Activated CD4-positive, alpha-beta T cell treated with anti-CD3 and anti-CD28 coated beads, Interleukin-2, amount 50 U/mL, for 48 hours (primary cell): ENCODE measurements around the gene MRPL51.

Experiments
- DNase-seq, 2 experiments: peaks; one replicate each; pipeline ENCODE4 v3.0.0-alpha.2; 2020

Gene MRPL51

DNA sequence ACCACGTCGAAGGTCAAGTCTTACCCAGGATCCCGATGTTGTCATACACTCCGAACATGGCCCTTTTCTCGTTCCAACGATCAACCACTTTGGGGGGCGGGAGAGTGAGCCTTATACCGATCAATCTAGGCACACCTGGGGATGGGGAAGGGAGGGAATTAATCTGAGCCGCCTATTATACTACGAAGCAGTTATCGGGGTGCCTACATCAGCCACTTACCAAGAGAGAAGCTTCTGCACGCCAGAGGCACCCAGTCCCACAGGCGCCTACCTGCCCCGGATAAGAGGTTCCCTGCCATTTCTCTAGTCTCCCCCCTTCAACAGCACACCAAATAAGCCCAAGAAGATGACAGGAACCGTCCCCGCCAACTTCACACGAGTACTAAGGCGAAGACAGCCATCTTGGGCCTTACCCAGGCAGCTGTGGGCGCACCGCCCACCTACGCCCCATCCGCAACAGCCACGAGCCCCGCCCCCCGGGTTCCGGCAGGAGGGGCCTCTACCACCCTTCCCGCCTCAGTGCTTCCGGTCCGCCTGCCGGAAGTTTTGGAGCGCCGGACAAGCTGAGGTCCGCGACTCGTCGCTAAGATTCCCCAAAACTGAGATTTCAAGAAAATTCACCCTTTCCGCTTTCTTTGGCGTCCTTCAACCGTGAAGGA, at the start of gene MRPL51:
Gene MRPL51, minus strand, starts transcription at position 425 of the 659 bp plus-strand sequence. Its CDS starts 126 bp downstream, at position 299.
- DNase-seq = peak; percentile 99

DNA sequence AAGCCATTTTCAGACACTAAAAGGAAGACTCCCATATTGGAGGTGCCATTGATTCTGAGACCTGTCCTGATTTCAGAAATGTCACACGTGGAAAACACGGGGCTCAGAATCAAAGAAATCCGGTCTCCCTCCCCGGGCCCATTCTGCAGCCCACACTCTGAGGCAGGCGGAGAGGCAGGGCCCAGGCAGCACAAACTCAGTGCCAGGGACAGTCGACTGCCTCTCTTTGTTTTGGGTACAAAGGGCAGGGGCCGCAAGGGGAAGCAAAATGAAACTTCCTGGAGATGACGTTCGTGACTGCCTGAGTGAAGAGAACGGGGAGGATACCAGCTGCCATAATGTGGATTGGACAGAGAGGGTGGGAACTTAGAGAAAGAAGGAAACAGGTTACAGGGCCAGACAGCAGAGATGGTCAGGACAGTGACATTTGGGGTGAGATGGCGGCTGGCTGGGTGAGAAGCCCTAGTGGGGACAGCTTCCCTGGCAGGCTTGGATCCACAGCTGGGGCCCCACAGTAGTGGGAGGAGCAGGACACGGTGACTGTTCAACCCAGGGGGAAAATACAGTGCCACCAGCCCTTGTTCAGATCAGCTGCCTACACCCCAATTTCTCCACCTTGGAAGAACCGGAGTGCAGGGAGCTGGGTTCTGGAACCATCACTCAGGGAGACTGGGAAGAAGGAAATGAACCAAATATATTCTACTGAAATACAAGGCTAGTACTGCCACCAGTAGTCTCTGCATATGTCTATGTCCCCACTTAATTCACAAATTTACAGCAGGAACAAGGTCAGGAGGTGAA, 49.3 kb upstream of the MRPL51 start:
- DNase-seq = no peak

DNA sequence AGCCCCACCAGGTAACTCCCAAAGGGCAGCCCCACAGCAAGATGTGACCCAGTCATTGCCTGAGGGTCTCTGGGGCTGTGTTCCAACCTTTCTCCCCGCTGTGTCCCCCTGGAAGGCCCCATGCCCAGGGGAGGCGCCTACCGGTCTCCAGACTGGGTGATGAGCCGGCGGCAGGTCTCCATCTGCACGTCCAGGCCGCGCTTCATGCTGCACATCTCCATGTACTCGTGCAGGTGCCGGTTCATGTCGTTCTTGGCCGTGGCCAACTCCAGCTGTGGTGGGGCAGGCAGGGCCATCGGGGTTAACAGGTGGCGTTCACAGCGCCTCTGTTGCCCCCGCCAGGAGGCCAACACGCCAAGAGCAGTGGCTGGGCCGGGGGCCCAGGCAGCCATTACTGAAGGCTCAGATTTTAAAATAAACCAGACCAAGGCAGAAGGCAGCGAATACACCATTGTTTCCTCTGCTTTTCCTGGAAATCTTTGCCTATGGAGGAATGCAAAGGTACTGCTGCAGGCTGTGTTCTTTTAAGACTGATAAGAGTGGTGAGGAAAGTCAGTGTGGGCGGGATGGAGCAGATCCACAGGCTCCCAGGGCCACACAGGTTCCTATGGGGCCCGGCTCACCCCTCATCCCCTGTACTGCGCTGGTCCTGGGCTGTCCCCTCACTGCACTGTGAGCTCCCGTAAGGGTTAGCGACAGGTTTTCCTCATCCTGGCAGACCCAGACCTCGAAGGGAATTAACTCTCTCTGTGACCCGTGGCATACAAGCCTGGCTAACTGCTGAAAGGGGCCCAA, 48.5 kb upstream of the MRPL51 start:
- no peak for DNase-seq

DNA sequence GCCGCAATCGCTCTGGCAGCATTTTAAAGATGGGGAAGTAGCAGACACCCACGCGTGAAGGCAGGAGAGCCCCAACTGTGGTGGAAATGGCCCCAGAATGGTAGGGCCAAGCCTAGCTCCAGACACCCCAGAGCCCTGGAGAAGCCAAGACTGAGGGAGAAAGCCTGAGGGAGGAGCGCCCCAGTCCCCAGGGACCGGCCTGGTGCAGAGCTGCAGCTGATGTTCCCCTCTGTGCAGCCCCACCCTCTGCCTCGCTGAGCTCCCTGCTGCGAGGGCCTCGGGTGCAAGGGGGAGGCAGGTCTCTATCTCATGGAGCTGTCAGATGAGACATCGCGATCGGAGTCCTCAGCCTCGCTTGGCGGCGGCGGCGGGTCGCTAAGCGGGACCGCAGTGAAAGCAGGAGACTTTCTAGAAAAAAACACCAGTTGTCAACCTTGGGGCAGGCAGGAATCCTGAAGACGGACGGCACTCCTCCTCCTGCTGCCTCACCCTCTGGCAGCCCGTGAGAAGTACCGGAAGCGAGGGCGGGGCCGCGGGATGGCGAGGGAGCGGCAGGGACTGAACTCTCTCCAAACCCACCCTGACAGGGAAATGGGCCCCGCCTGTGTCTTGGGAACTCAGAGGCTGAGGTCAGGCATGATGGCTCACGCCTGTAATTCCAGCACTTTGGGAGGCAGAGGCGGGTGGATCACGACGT, 47.3 kb upstream of the MRPL51 start:
- peak; percentile 62 to 69 for DNase-seq

DNA sequence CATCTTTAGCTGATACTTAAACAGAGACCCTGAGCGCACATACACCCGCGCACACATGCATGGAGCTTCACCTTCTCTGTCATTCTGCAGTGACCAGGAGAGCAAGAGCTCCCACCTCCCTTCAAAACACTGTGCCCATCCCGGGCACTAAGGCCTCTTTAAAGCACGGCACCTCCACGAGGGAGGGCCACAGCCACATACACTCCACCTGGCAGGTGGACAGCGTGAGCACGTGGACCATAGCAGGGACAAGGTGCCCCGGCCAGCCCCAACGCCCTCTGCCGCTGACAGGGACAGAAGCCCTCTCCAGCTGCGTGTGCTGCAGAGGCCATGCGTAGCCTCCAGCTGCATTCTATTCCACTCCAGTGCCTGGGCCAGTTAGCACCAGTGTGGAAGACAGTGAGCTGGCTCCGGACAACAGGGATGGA, 46.7 kb upstream of the MRPL51 start:
- peak; percentile 17 to 30 for DNase-seq

DNA sequence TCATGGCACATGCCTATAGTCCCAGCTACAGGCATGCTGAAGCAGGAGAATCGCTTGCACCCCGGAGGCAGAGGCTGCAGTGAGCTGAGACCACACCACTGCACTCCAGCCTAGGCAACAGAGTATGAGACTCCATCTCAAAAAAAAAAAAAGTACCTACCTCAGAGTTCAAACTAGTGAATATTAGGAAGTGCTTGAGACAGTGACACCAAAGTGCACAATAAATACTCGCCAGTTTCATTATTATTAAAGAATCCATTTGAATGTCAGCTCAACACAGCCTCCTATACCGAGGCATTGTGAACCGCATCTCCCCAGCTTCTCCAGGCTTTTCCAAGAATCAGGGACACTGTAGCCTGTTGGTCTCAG, 46.2 kb upstream of the MRPL51 start:
- DNase-seq = no peak

DNA sequence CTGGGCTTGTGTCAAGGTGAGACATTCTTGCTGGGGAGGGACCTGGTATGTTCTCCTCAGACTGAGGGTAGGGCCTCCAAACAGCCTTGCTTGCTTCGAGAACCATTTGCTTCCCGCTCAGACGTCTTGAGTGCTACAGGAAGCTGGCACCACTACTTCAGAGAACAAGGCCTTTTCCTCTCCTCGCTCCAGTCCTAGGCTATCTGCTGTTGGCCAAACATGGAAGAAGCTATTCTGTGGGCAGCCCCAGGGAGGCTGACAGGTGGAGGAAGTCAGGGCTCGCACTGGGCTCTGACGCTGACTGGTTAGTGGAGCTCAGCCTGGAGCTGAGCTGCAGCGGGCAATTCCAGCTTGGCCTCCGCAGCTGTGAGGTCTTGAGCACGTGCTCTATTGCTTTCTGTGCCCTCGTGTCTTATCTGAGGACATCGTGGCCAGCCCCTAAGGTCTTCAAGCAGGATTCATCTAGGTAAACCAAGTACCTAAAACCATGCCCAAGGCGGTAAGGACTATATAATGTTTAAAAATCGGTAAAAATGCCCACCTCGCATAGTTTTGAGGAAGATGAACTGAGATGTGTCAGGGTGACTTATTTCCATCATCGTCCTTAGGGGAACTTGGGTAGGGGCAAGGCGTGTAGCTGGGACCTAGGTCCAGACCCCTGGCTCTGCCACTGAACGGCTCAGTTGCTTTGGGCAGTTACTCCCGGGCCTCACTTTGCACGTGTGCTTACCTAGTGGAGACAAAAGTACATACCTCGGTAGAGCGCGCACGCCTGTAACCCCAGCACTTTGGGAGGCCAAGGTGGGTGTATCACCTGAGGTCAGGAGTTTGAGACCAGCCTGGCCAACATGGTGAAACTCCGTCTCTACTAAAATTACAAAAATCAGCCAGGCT, 45.6 kb upstream of the MRPL51 start:
- DNase-seq = peak; percentile 59 to 67

DNA sequence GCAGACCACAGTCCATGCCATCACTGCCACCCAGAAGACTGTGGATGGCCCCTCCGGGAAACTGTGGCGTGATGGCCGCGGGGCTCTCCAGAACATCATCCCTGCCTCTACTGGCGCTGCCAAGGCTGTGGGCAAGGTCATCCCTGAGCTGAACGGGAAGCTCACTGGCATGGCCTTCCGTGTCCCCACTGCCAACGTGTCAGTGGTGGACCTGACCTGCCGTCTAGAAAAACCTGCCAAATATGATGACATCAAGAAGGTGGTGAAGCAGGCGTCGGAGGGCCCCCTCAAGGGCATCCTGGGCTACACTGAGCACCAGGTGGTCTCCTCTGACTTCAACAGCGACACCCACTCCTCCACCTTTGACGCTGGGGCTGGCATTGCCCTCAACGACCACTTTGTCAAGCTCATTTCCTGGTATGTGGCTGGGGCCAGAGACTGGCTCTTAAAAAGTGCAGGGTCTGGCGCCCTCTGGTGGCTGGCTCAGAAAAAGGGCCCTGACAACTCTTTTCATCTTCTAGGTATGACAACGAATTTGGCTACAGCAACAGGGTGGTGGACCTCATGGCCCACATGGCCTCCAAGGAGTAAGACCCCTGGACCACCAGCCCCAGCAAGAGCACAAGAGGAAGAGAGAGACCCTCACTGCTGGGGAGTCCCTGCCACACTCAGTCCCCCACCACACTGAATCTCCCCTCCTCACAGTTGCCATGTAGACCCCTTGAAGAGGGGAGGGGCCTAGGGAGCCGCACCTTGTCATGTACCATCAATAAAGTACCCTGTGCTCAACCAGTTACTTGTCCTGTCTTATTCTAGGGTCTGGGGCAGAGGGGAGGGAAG, 44.7 kb upstream of the MRPL51 start:
- peak; percentile 84 to 87 for DNase-seq

DNA sequence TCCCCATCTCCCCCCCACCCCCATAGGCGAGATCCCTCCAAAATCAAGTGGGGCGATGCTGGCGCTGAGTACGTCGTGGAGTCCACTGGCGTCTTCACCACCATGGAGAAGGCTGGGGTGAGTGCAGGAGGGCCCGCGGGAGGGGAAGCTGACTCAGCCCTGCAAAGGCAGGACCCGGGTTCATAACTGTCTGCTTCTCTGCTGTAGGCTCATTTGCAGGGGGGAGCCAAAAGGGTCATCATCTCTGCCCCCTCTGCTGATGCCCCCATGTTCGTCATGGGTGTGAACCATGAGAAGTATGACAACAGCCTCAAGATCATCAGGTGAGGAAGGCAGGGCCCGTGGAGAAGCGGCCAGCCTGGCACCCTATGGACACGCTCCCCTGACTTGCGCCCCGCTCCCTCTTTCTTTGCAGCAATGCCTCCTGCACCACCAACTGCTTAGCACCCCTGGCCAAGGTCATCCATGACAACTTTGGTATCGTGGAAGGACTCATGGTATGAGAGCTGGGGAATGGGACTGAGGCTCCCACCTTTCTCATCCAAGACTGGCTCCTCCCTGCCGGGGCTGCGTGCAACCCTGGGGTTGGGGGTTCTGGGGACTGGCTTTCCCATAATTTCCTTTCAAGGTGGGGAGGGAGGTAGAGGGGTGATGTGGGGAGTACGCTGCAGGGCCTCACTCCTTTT, 44.0 kb upstream of the MRPL51 start:
- peak; percentile 40 to 41 for DNase-seq

DNA sequence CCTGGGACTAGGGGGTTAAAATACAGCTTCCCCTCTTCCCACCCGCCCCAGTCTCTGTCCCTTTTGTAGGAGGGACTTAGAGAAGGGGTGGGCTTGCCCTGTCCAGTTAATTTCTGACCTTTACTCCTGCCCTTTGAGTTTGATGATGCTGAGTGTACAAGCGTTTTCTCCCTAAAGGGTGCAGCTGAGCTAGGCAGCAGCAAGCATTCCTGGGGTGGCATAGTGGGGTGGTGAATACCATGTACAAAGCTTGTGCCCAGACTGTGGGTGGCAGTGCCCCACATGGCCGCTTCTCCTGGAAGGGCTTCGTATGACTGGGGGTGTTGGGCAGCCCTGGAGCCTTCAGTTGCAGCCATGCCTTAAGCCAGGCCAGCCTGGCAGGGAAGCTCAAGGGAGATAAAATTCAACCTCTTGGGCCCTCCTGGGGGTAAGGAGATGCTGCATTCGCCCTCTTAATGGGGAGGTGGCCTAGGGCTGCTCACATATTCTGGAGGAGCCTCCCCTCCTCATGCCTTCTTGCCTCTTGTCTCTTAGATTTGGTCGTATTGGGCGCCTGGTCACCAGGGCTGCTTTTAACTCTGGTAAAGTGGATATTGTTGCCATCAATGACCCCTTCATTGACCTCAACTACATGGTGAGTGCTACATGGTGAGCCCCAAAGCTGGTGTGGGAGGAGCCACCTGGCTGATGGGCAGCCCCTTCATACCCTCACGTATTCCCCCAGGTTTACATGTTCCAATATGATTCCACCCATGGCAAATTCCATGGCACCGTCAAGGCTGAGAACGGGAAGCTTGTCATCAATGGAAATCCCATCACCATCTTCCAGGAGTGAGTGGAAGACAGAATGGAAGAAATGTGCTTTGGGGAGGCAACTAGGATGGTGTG, 43.1 kb upstream of the MRPL51 start:
- DNase-seq = peak; percentile 26 to 29

DNA sequence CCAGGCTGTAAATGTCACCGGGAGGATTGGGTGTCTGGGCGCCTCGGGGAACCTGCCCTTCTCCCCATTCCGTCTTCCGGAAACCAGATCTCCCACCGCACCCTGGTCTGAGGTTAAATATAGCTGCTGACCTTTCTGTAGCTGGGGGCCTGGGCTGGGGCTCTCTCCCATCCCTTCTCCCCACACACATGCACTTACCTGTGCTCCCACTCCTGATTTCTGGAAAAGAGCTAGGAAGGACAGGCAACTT, 42.6 kb upstream of the MRPL51 start:
- no peak for DNase-seq

DNA sequence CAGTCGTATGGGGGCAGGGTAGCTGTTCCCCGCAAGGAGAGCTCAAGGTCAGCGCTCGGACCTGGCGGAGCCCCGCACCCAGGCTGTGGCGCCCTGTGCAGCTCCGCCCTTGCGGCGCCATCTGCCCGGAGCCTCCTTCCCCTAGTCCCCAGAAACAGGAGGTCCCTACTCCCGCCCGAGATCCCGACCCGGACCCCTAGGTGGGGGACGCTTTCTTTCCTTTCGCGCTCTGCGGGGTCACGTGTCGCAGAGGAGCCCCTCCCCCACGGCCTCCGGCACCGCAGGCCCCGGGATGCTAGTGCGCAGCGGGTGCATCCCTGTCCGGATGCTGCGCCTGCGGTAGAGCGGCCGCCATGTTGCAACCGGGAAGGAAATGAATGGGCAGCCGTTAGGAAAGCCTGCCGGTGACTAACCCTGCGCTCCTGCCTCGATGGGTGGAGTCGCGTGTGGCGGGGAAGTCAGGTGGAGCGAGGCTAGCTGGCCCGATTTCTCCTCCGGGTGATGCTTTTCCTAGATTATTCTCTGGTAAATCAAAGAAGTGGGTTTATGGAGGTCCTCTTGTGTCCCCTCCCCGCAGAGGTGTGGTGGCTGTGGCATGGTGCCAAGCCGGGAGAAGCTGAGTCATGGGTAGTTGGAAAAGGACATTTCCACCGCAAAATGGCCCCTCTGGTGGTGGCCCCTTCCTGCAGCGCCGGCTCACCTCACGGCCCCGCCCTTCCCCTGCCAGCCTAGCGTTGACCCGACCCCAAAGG, 42.1 kb upstream of the MRPL51 start:
- DNase-seq = peak; percentile 74 to 79

DNA sequence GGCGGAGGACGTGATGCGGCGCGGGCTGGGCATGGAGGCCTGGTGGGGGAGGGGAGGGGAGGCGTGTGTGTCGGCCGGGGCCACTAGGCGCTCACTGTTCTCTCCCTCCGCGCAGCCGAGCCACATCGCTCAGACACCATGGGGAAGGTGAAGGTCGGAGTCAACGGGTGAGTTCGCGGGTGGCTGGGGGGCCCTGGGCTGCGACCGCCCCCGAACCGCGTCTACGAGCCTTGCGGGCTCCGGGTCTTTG, 41.6 kb upstream of the MRPL51 start:
- no peak for DNase-seq

DNA sequence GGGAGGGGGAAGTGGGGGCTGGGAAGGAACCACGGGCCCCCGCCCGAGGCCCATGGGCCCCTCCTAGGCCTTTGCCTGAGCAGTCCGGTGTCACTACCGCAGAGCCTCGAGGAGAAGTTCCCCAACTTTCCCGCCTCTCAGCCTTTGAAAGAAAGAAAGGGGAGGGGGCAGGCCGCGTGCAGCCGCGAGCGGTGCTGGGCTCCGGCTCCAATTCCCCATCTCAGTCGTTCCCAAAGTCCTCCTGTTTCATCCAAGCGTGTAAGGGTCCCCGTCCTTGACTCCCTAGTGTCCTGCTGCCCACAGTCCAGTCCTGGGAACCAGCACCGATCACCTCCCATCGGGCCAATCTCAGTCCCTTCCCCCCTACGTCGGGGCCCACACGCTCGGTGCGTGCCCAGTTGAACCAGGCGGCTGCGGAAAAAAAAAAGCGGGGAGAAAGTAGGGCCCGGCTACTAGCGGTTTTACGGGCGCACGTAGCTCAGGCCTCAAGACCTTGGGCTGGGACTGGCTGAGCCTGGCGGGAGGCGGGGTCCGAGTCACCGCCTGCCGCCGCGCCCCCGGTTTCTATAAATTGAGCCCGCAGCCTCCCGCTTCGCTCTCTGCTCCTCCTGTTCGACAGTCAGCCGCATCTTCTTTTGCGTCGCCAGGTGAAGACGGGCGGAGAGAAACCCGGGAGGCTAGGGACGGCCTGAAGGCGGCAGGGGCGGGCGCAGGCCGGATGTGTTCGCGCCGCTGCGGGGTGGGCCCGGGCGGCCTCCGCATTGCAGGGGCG, 41.0 kb upstream of the MRPL51 start, which contains the start of gene GAPDH:
Gene GAPDH, plus strand, starts transcription at position 595 of the 772 bp plus-strand sequence. CDS start 316 bp downstream, outside the sequence.
- peak; percentile 91 to 92 for DNase-seq

DNA sequence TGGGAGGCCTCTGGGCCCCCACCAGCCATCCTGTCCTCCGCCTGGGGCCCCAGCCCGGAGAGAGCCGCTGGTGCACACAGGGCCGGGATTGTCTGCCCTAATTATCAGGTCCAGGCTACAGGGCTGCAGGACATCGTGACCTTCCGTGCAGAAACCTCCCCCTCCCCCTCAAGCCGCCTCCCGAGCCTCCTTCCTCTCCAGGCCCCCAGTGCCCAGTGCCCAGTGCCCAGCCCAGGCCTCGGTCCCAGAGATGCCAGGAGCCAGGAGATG, 40.5 kb upstream of the MRPL51 start:
- no peak for DNase-seq

DNA sequence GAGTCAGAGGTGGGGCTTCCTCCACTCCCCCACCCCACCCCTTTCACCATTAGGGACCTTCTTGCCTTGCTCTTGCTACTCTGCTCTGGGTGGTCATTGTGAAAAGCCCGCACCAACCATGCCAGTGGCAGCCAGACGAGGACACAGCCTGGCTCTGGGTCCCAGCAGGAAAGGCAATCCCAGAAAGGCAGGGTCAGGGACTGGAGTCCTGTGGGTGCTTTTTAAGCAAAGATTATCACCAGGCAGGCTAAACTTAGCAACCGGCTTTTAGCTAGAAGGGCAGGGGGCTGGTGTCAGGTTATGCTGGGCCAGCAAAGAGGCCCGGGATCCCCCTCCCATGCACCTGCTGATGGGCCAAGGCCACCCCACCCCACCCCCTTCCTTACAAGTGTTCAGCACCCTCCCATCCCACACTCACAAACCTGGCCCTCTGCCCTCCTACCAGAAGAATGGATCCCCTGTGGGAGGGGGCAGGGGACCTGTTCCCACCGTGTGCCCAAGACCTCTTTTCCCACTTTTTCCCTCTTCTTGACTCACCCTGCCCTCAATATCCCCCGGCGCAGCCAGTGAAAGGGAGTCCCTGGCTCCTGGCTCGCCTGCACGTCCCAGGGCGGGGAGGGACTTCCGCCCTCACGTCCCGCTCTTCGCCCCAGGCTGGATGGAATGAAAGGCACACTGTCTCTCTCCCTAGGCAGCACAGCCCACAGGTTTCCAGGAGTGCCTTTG, 40.0 kb upstream of the MRPL51 start:
- DNase-seq = peak; percentile 72 to 78

DNA sequence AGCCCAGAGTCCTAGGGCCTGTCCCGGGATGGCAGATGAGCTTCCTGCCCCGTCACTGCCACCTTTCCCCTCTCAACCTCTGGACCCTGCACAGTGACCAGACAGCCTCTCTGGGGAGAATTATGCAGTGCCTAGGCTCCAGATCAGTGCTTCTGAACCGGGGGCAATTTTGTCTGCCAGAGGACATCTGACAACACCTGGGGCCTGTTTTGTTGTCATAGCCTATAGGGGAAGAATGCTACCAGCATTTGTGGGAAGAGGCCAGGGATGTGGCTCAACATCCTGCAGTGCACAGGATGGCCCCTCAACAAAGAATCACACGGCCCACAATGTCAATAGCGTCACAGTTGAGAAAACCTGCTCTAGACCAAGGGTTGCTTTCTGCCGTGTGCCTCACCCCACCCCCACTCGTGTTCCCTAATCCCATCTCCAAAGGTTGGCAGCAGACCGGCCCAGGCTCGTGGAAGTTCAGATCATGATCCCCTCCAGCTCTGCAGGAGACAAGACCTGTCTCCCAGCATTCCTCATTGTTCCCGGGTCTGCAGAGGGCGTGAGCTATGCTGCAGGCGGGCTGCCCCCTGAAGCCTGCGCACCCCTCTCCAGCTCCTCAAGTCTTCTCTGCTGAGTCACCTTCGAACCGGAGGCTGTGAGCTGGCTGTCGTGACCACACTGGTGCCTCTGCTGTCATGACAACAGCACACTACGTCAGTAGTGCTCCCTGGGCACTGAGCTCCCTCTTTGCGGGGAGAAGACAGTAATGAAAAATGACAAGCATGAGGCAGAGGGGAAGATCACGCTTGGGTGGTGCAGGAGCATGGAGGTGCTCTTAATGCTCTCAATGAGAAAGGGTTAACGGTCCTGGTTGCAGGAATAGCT, 39.2 kb upstream of the MRPL51 start:
- peak; percentile 84 to 88 for DNase-seq
